ENCODE results near the gene PICK1.
"Not testable (repeated sequence)": the region's sequence is repeated elsewhere in the genome, so short reads cannot be mapped to it uniquely, and the experiment has no call there.

PICK1 gene

DNA sequence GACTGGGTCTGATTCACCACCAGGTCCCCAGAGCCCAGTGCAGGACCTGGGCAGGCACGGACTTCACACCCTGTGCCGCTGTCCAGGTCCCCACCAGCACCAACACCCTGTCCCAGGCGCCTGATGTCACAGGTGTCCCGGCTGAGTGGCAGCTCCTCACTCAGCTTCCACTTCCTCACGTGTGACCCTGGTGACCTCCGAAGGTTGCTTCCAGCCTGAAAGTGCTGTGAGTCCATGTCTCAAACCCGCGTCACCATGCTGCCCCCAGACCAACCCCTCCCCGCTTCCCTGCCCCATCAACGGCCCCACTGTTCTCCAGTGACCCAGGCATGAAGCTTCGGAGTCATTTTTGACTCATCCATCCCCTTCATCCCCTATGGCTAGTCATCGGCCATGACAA is 25.7 kb upstream of the PICK1 start:
- no peak for DNase-seq

DNA sequence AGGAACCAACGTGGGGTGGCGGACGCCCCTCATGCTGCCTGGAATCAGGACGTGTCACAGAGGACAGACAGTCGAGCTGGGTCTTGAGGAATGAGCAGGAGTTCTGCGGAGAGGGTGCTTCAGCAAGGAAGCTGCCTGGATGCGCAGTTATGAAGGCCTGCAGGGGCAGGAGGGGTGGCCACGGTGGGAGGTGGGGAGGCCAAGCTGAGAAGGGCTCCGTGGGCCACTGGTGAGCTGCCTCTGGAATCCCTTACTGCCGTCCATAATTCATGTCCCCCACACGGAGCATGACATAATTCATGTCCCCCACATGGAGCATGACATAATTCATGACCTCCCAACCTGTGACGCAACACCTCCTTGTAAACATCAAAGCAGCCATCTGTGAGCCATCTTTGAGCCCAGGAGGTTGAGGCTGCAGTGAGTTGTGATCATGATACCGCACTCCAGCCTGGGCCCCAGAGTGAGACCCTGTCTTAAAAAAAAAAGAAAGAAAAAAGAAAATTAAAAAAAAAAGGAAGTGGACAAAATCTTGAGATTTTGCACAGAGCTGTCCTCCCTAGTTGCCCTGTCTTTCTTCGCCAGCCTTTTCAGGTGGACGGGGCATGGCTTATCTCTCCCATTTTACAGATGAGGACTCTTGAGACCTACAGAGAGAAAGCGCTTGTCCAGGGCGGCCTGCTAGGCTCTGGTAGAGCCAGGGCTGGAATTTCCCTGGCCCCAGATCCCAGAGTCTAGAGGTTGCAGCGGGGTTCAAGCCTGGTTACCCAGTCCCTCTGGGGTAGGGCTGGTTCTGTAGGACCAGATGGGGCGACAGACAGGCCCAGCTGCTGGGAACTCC is 24.3 kb upstream of the PICK1 start:
- DNase-seq: no peak

DNA sequence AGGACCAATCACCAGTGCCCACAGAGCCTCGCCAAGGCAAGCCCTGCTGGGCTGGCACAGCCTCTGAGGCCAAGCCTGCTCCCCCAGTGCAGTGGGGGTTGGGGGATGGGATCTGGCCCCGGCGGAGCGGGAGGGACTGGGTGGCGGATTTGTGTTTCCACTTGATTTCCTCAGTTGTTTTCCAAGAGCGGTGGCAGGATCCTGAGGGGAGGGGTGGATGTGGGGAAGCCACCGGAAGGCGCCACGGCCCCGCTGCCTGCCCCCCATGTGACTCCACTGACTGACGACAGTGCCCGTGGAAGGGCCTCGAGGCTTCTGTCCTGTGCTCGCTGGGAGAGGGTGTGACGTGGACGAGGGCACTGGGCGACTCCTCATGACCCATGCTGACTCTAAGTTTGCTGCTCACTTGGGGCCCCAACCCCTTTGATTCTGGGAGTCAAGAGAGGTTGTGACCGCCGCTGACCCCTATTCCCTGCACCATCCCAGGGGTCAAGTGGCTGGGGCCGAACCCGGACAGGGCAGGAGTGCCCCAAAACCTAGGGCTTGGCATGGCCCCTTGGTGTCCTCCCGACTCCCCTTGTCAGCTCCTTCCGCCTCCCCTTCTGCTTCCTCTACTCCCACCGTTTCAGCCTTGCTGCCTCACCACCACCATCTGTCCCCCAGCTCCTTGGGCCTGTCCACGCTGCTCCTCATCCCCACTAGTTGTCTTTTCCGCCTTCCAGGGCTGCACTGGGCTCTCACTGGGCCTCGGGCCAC is 23.5 kb upstream of the PICK1 start:
- DNase-seq: no peak

DNA sequence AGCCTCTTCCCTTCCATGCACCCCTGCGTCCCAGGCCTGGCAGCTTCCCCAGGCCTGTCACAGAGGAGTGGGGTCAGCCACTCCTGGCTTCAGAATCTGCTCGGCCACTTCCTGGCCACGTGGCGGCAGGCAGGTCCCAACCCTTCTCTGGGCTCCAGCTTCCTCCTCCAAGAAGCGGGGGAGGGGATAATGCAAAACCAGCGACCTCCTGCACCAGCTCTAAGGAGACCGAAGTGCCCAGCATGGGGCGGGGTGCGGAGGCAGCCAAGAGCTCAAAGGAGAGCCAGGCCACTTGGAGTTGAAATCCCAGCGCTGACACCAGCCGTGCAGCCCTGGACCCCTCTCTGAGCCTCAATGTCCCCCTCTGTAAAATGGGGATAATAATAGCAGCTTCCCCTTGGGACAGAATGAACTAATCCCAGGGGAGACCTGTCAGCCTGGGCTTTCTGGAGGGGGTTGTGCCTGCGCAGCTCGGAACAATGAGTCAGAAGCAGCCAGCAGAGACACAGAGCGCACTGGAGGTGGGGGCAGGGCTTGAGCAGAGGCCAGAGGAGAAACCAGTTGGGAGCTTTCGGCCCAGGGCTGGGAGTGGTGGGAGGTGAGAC is 22.8 kb upstream of the PICK1 start:
- no peak for DNase-seq

DNA sequence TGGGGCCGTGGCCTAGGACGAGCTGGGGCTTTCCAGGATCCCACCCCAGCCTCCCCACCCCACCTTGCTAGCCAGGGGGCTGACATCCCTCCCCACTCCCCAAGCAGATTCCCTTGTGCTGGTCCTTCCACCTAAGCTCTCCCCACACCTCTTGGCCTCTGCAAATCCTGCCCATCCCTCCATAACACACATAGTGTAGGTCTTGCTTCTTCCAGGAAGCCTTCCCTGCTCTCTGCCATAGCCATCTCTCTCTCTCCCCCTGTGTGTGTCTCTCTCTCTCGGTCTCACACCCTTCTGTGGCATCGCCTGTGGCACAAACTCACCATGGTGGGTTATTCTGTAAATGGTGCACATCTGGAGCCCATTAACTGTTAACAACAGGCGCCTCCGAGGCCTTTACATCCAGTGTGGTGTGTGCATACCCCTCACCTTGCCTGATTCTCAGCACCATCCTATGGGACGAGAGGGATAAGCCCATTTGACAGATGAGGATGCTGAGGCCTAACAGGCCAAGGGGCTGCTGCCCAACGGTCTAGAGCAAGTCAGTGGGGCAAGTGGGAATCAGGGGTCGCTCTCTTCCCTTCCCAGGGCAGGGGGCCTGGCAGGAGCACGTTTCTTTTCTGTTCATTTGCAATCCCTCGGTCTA is 22.2 kb upstream of the PICK1 start:
- no peak for DNase-seq

DNA sequence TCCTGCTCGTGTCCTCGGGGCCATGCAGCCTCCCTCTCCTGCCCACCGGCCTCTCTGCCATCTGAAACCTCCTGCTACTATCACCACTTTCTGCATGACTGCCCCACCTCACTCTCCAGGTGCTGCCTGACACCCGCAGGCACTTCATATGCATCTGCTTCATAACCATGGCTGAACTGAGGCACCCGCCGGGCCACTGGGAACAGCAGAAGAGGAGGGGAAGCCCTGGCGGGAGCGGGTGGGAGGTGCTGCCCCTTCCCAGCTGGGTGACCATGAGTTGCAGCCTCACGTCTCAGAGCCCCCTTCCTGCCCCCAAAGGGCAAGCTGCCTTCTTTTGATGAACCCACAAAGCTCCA is 21.7 kb upstream of the PICK1 start:
- DNase-seq: no peak

DNA sequence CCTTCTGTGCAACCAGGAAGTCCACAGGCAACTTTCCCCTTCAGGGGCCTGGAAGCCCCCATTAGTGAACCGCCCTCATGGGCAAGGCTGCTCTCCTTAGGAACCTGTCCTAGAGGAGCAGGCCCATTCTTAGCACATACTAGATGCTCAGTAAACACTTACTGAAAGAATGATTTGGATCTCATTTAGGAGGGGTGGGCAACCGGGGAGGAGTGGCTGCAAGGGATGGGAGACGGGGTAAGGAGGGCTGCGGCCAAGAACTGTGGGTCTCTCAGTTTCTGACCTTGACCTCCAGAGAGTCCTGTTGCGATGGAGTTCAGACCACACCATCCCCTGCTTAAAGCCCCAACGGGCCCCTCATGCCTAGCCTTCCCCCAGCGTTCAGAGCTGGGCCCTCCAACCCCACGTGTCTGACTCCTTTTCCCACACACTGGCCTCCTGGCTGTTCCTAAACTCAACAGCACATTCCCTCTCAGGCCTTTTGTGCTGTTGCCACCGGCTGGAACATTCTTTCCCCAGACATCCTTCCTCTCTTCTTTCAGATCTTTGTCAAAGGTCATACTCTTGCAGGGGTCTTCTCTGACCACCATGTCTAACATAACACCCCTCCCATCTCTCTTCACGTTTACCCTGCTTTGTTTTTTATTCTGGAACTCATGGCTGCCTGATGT is 20.7 kb upstream of the PICK1 start:
- DNase-seq: no peak

DNA sequence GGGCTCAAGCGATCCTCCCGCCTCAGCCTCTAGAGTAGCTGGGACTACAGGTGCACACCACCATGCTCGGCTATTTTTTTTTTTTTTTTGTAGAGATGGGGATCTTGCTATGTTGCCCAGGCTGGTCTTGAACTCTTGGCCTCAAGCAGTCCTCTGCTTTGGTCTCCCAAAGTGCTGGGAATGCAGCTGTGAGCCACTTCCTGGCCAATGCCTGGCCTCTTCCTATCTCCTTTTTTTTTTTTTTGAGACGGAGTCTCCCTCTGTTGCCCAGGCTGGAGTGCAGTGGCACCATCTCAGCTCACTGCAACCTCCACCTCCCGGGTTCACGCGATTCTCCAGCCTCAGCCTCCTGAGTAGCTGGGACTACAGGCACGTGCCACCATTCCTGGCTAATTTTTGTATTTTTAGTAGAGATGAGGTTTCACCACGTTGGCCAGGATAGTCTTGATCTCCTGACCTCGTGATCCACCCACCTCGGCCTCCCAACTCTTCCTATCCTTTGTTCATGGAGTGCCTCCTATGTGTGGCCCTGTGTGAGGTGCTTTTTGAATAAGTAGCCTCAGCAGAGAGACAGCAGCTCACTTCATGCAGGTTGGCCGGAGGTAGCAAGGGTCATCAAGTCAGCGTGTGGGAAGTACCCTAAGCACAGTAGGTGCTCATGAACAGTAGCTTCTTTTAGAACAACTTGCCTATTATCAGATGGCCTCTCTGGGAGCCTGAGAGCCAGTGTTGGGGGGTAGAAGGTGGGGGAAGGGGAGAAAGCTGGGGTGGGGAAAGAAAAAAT is 19.6 kb upstream of the PICK1 start:
- DNase-seq: not testable (repeated sequence)

DNA sequence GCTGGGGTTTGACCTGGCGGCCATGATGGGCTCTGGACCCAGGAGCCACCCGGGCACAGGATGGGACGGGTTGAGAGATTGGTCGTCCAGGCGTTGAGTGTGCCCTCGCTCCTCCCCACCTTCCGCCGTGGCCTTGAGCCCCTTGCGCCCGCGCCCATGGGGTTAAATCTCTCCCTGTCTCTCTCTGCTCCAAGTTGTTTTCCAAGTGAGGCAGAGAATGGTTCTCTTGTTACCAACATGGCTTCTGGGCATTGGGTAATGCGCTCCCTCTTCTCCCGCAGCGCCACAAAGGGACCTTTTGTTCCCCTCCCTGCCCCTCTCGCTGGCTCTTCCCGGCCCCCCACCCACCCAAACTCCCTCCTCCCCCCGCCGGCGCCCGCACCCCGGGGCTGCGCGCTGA is 18.8 kb upstream of the PICK1 start:
- DNase-seq: no peak

DNA sequence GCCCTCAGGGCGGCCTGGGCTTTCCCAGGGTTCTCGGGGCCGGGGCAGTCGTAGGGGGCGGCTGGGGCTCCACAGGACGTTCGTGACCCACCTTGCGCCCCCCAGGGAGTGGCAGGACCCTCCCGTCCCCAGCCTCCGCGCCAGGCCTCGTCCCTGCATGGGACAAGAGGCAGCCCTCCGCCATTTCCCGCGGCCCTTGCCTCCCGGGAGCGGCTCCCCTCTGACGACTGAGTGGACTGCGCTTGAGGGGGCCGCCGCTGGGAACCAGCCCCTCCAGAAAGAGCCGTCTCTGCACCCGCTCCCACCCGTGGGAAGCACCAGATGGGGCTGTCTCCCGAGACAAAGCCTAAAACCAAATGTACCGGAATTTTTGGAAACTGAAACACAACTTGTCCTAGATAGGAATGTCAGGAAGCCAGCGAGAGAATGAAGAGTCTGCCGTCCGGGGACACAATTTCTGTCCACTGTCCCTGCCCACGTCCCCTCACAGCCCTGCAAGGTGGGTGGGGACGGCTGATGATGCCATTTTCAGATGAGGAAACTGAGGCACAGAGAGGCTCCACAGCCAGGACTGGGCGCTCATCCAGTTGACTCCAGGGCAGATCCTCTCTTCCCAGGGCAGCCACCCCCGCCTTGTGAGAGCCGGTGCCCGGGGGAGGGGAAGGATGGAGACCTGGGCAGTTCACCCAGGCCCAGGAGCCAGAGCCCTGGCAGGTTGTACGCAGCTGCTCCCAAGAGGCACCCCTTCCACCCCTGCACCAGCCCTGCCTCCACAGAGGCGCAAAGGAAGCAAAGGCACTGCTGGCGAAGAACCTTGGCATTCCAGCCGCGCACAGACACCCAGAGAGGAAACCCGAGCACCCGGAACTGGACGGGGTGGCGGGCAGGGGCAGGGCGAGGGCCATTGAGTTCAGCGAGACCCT is 18.1 kb upstream of the PICK1 start:
- DNase-seq: no peak

DNA sequence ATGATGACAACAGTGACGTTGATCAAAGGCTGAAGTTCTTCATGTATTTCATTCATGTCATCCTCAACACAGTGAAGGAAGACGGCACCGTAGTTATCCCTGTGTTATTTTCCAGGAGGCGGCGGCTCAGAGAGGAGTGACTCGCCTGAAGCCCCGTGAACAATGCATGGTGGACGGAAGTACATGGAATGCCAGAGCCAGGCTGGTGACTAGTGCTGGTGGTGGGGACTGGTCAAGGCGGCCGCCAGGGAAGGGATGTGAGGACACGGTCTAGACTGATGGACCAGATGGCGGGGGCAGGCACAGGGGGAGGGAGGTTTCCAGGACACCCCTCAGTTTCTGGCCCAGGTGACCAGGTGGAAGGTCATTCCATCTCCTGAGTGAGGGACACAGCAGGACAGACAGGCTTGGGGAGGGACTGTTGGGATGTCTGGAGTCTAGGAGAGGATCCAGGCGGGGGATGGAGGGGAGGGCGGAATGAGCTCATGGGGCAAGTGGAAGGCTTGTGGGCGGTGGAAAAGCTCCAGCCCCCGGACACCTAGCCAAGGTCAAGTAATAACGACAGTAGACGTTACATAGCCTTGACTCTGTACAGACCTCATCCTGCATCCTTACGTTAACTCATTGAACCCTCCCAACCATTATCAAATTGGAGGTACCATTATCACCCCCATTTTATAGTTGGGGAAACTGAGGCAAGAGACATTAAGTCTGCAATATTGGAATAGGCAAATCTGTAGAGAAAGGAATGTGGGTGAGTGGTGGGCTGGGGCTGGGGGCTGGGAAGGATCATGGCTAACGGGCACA is 16.0 kb upstream of the PICK1 start:
- DNase-seq: no peak

DNA sequence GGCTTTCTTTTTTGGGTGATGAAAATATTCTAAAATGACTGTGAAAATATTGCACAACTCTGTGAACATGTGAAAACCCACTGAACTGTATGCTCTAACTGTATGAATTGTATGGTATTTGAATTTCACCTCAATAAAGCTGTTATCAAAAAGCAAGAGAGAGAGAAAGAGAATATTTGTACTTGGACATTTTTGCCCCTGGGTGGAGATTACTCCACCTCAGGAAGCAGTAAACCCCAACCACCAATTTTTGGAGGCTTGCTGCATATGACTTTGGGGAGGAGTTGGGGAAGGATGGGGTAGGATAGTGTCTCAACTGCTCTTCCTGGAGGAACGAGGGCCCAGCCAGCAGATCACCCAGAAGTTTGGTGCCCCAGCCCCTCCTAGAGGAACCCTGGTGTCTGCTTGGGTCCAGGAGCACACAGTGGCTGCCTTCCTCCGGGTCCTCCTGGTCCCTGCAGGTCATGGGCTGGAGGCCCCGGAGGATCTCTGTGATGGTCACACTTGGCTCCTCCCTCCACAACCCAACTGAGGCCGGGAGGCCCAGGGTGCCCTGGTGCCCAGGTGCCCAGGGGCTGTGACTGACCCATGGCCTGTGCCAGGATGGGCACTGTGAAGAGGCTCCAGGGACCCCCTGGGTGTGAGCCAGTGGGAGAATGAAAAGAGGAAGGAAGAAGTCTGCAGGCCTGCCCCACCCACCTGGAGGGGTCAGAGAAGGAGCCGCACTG is 15.3 kb upstream of the PICK1 start:
- DNase-seq: no peak

DNA sequence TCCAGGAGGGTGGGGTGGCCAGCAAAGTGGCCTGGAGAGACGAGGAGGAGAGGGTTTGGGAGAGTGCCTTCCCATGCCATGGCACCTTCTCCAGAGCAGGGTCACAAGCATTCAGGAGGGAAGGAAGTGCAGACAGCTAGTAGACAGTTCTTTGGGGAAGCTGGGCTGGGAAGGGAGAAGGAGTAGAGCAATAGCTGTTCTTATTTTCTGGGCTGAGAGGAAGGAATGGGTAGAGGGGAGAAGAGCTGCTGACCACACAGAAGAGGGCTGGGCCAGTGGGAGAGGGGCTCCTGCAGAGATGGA is 14.8 kb upstream of the PICK1 start:
- no peak for DNase-seq

DNA sequence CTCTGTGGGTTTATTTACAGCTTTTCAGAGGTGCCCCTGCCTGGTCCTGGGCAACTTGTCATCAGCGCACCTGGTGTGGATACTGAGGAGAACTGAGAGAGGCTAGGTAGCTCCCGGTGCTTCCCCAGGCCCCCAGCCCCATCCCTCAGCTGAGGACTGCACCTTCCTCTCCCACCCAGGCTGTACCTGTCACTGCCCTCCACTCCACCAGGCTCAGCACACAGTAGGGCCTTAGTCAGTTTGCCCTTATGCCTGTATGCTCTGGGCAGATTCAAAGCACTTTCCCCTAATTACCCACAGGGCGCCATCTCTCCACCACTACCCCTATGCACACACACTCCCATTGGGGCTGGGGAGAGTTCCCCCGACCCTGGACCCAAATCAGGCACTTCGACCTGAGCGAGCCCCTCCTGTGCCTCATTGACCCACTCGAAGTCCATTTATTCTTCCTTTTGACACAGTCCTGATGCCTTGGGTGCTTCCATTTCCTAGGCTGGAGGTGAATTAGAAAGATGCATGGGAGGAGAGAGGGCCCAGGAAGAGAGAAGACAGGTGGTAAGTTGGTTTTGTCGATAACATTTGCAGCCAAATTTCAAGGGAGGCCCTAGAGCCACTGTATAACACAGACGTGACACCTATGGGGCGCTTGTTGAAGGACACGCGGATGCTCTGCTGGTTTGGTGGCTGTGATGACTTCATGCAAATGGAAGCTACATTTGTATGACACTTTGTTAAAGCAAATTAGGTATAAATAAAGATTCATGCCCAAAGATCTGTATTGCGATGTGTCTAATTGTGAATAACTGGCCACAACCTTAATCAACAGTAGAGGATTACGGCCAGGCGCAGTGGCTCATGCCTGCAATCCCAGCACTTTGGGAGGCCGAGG is 13.8 kb upstream of the PICK1 start:
- DNase-seq: no peak

DNA sequence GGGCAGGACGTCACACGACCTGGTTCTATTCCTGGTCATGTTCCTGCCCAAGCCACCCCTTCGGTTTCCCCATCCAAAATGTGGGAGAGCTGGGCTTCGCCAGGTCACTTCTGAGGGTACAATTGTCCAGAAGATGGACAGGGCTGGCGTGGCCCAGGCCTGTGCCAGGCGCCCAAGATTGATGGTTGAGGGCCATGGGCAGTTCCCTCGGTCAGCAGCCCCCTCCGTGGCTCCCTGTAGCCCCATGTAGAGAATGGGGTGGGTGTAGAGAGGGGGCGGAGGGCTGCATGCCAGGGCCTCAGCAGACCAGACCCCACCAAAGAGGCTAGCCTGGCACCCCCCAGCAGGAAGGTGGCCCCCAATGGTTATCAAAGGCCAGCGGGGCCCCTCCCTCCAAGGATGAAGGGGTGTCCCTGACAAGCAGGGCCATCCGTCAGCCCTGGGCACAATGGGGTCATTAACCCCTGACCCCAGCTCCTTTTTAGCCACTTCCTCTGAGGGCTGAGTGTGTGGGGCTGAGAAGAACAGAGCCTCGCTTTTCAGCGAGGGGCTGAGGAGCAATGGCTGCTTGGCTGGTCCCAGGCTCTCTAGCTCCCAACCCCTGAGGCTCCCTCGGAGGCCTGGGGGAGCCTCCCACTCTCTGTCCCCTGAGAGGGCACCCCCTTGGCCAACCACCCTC is 11.0 kb upstream of the PICK1 start:
- no peak for DNase-seq

DNA sequence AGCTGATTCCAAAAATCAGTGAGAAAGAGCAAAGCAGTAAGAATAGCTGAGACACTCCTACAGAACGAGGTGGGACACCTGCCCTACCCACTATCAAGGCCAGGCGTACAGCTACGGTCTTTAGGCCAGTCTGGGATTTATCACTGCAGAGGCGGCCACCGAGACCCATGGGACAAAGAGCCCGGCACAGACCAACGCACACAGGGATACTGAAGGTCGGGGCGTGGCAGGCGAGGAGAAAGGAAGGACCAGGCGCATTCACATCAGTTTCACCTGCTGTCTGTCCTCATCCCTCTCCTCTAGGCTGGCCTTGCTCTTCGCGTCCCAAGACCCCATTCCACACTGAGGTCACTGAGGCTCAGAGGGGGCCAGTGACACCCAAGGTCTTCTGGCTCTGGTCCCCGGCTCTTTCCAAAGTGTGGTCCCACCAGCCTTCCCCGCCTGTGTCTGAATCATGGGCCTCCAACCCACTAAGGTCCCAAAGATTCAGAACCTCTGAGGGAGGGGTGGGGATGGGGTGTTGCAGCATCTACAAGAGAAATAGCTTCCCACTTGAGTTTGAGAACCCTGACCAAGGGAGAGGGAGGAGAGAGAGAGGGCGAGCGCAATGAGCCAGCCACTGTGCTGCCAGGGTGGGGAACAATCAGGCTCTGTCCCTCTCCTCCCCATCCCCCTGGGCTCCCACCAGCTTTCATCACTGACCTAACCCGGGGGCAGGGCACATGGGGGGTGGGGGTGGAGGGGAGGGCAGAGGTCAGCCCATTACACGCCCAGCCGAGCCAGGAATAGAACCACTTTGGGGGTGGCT is 7.2 kb upstream of the PICK1 start:
- DNase-seq: no peak

DNA sequence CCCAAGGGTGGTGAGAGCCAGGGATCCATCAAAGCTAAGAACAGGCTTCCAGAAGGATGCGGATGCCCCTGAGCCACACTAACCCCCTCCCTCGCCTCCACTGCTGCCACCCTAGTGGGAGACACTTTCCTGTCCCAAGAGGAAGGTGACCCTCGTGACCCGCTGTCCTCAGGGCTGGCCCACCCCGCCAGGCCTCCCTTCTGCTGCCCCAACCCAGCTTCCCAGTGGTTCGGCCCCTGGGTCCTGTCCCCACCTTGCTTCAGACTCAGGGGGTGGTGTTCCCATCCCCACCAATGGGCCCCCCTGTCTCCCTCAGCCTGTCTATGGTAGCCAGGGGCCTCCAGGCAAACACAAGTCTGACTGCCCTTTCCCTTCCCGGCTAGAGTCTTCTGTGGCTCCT is 6.5 kb upstream of the PICK1 start:
- DNase-seq: no peak
